Activated naive CD4-positive, alpha-beta T cell treated with anti-CD3 and anti-CD28 coated beads for 36 hours (primary cell): ENCODE measurements around the gene PRSS38. TPM values are rescaled to one million over a fixed set of nuclear protein-coding genes. Genes with fewer than 3 reads are reported as not detected.

Experiments
- CTCF ChIA-PET: fragments of 350-600 bp; sonication (Branson Sonifier 250); formaldehyde crosslinking; loops from one replicate; lab custom pipeline; 2021; ENCODE audit warnings: antibody characterized with exemption; lab: Charles Lee
- DNase-seq: peaks from one replicate; pipeline ENCODE4 v3.0.0-alpha.2; 2020
- H3K27ac Mint-ChIP-seq: one replicate; pipeline ENCODE4 v1.8.0; 2021; ENCODE audit warnings: mild to moderate bottlenecking, mixed read lengths
- H3K27me3 Mint-ChIP-seq: one replicate; pipeline ENCODE4 v1.8.0; 2021; ENCODE audit warnings: low read depth, mixed read lengths
- H3K36me3 Mint-ChIP-seq: one replicate; pipeline ENCODE4 v1.8.0; 2021; ENCODE audit warnings: low read depth, mixed read lengths
- H3K4me1 Mint-ChIP-seq: one replicate; pipeline ENCODE4 v1.8.0; 2021; ENCODE audit warnings: low read depth, mixed read lengths
- H3K4me3 Mint-ChIP-seq: one replicate; pipeline ENCODE4 v1.8.0; 2021; ENCODE audit warnings: mild to moderate bottlenecking, moderate library complexity, mixed read lengths
- H3K9me3 Mint-ChIP-seq: one replicate; pipeline ENCODE4 v1.8.0; 2021; ENCODE audit warnings: mixed read lengths
- intact Hi-C: fragments of 100-400 bp; cut with micrococcal nuclease; formaldehyde crosslinking; loops from one replicate; pipeline ENCODE4 v1.15.1; 2023
- total RNA-seq, 2 experiments: library from RNA; stranded (reverse); gene quantifications; one replicate each; pipeline ENCODE4 v1.2.3, GENCODE V29; 2021

The PRSS38 gene
- total RNA-seq, 2 experiments from 2014 or later, result not detected

GRCh38 chr1:227781314-227781930, 34.1 kb upstream of the PRSS38 start:
- Mint-ChIP-seq H3K4me1 (peaks cover 10% of the 10 kb centered on the region), H3K27me3 (peaks cover under 1% of the 10 kb centered on the region), H3K9me3 (no peaks in the 10 kb centered on the region), H3K4me3 (no peak overlapping the region), H3K36me3 (peaks cover 5% of the 10 kb centered on the region), H3K27ac (no peak overlapping the region)
- DNase-seq, result no peak
- CTCF ChIA-PET, result no interaction called here
- intact Hi-C loops, result no loop called here

- DNase-seq, result no peak
- Mint-ChIP-seq H3K4me3 (no peak overlapping the region), H3K27ac (no peak overlapping the region), H3K9me3 (no peaks in the 10 kb centered on the region), H3K27me3 (peaks cover 2% of the 10 kb centered on the region), H3K36me3 (peaks cover 5% of the 10 kb centered on the region), H3K4me1 (peaks cover 16% of the 10 kb centered on the region)
- intact Hi-C loops, result no loop called here
- CTCF ChIA-PET, result no interaction called here
These were observed 33.2 kb upstream of the PRSS38 start for GRCh38 chr1:227782226-227782625.

GRCh38 chr1:227785094-227785804, 30.2 kb upstream of the PRSS38 start:
- Mint-ChIP-seq H3K9me3 (no peaks in the 10 kb centered on the region), H3K4me1 (peaks cover 19% of the 10 kb centered on the region), H3K36me3 (peaks cover 5% of the 10 kb centered on the region), H3K27me3 (peaks cover 2% of the 10 kb centered on the region), H3K4me3 (no peak overlapping the region), H3K27ac (no peak overlapping the region)
- peak; percentile 27 for DNase-seq
- CTCF ChIA-PET, result no interaction called here
- intact Hi-C loops, result loop anchor here (5.0 kb wide), 1 partner anchor 102 kb away; no protein-coding TSS in a partner anchor

GRCh38 chr1:227785805-227786671, 29.4 kb upstream of the PRSS38 start:
- CTCF ChIA-PET, result no interaction called here
- Mint-ChIP-seq H3K4me3 (no peak overlapping the region), H3K9me3 (no peaks in the 10 kb centered on the region), H3K36me3 (peaks cover 5% of the 10 kb centered on the region), H3K27ac (no peak overlapping the region), H3K27me3 (peaks cover 2% of the 10 kb centered on the region), H3K4me1 (peaks cover 19% of the 10 kb centered on the region)
- no peak for DNase-seq
- intact Hi-C loops, result loop anchor here (5.0 kb wide), 1 partner anchor 101 kb away; no protein-coding TSS in a partner anchor

GRCh38 chr1:227786673-227787512, 28.6 kb upstream of the PRSS38 start:
- Mint-ChIP-seq H3K27ac (no peak overlapping the region), H3K4me3 (peak overlapping the region; percentile 73), H3K9me3 (no peaks in the 10 kb centered on the region), H3K27me3 (peaks cover 2% of the 10 kb centered on the region), H3K4me1 (peaks cover 19% of the 10 kb centered on the region), H3K36me3 (peaks cover 5% of the 10 kb centered on the region)
- DNase-seq, result no peak
- CTCF ChIA-PET, result no interaction called here
- intact Hi-C loops, result loop anchor here (5.0 kb wide), 1 partner anchor 100 kb away; no protein-coding TSS in a partner anchor

- peaks cover 2% of the 10 kb centered on the region for H3K27me3 Mint-ChIP-seq
- no peak overlapping the region for H3K27ac Mint-ChIP-seq
- peaks cover 19% of the 10 kb centered on the region for H3K4me1 Mint-ChIP-seq
- peak; percentile 95 for DNase-seq
- intact Hi-C loops, result loop anchor here (1.0 to 5.0 kb wide), 7 partner anchors 21 to 847 kb away; partner anchors contain the start of genes ARF1, COQ8A, JMJD4 and MRPL55
- CTCF ChIA-PET, result no interaction called here
- peak overlapping the region; percentile 73 for H3K4me3 Mint-ChIP-seq
- no peaks in the 10 kb centered on the region for H3K9me3 Mint-ChIP-seq
- H3K36me3 Mint-ChIP-seq, result peaks cover 2% of the 10 kb centered on the region
These were observed 27.8 kb upstream of the PRSS38 start for GRCh38 chr1:227787513-227788270.

- Mint-ChIP-seq H3K27me3 (peaks cover 2% of the 10 kb centered on the region), H3K9me3 (no peaks in the 10 kb centered on the region), H3K36me3 (no peaks in the 10 kb centered on the region), H3K27ac (no peak overlapping the region), H3K4me3 (peak overlapping the region; percentile 73), H3K4me1 (peaks cover 19% of the 10 kb centered on the region)
- CTCF ChIA-PET, result no interaction called here
- intact Hi-C loops, result loop anchor here (1.0 to 5.0 kb wide), 7 partner anchors 22 to 848 kb away; partner anchors contain the start of genes ARF1, COQ8A, JMJD4 and MRPL55
- peak; percentile 68 for DNase-seq
These were observed 27.0 kb upstream of the PRSS38 start for GRCh38 chr1:227788271-227789083.

- no peaks in the 10 kb centered on the region for H3K36me3 Mint-ChIP-seq
- H3K4me1 Mint-ChIP-seq, result peaks cover 19% of the 10 kb centered on the region
- intact Hi-C loops, result loop anchor here (2.0 to 5.0 kb wide), 3 partner anchors 98 to 319 kb away; partner anchors contain the start of genes ARF1 and MRPL55
- DNase-seq, result no peak
- H3K27ac Mint-ChIP-seq, result no peak overlapping the region
- H3K4me3 Mint-ChIP-seq, result peak overlapping the region; percentile 38
- peaks cover 2% of the 10 kb centered on the region for H3K27me3 Mint-ChIP-seq
- CTCF ChIA-PET, result no interaction called here
- H3K9me3 Mint-ChIP-seq, result no peaks in the 10 kb centered on the region
These were observed 26.1 kb upstream of the PRSS38 start for GRCh38 chr1:227789084-227790033.

GRCh38 chr1:227790034-227790400, 25.5 kb upstream of the PRSS38 start:
- intact Hi-C loops, result no loop called here
- DNase-seq, result no peak
- Mint-ChIP-seq H3K27me3 (peaks cover 2% of the 10 kb centered on the region), H3K9me3 (no peaks in the 10 kb centered on the region), H3K4me3 (no peak overlapping the region), H3K27ac (no peak overlapping the region), H3K36me3 (no peaks in the 10 kb centered on the region), H3K4me1 (peaks cover 19% of the 10 kb centered on the region)
- CTCF ChIA-PET, result no interaction called here

GRCh38 chr1:227790868-227791267, 24.6 kb upstream of the PRSS38 start:
- intact Hi-C loops, result no loop called here
- Mint-ChIP-seq H3K36me3 (no peaks in the 10 kb centered on the region), H3K27me3 (peaks cover 2% of the 10 kb centered on the region), H3K4me1 (peaks cover 14% of the 10 kb centered on the region), H3K27ac (no peak overlapping the region), H3K4me3 (no peak overlapping the region), H3K9me3 (no peaks in the 10 kb centered on the region)
- CTCF ChIA-PET, result no interaction called here
- no peak for DNase-seq
